K562 (cell line): Measurements from ENCODE around the gene CLIC3. TPM values are rescaled to one million over a fixed set of nuclear protein-coding genes. Genes with fewer than 3 reads are reported as not detected.
A peak's percentile ranks its signal among the peaks of the same experiment; 100 is the strongest.

Experiments
- ATAC-seq: fragments of 200-7000 bp; cut with Tn5 transposase; 3 replicates; pipeline ENCODE4 v1.9.1; 2020; ENCODE audit warnings: moderate library complexity
- BruUV-seq: library from RNA; stranded (reverse); fragments of 400-500 nt; replicated peaks from 2 replicates; lab custom pipeline; 2021; lab: Mats Ljungman, UMichigan
- CTCF ChIA-PET: fragments of 300-600 bp; formaldehyde crosslinking; extraction: SDS; loops from one replicate; lab custom pipeline; 2021; ENCODE audit warnings: low intra/inter-chr PET ratio; lab: Yijun Ruan, JAX
- POLR2A ChIA-PET: fragments of 300-600, 350-650 bp; sonication (Branson Sonifier 250); formaldehyde crosslinking; extraction: SDS; loops from one replicate; lab custom pipeline; 2021; ENCODE audit warnings: antibody characterized with exemption, inconsistent platforms; lab: Yijun Ruan, JAX
- DNase-seq, 4 experiments: peaks; one replicate each; pipeline versions ENCODE4 v3.0.0 to v3.0.0-alpha.2; 2011 to 2018; ENCODE audit warnings: low spot score in 3 of 4, mixed read lengths in 3 of 4; ENCODE audit errors: extremely low read depth in 1 of 4
- FAIRE-seq: peaks from 2 replicates; lab custom pipeline; 2011; peaks lifted over from hg19 to GRCh38; lab: Jason Lieb, UNC
- H2AFZ ChIP-seq: 2 replicates; pipeline ENCODE4 v1.6.0; 2011; ENCODE audit warnings: low read depth, low read length, control low read depth, inconsistent platforms
- H3K27ac ChIP-seq: fragments of 200-600 bp; 3 replicates; pipeline ENCODE4 v1.8.0; 2011; ENCODE audit warnings: low read depth, mild to moderate bottlenecking, control low read depth, inconsistent platforms, low read length, moderate library complexity, mixed read lengths; ENCODE audit errors: extremely low read depth
- H3K27me3 ChIP-seq, 2 experiments: fragments of 300-600 bp in 1 of 2; 2 replicates in 1 of 2; 3 replicates in 1 of 2; pipeline versions ENCODE4 v1.6.0 to v1.8.0; 2011; ENCODE audit warnings: inconsistent platforms in 2 of 2, low read length in 2 of 2, mild to moderate bottlenecking in 1 of 2, mixed read lengths in 1 of 2, moderate library complexity in 1 of 2; ENCODE audit not compliant: control insufficient read depth in 2 of 2, insufficient read depth in 2 of 2
- H3K36me3 ChIP-seq: fragments of 300-600 bp; 3 replicates; pipeline ENCODE4 v1.8.0; 2011; ENCODE audit warnings: mild to moderate bottlenecking, low read length, inconsistent platforms; ENCODE audit not compliant: control insufficient read depth, insufficient read depth
- H3K4me1 ChIP-seq, 2 experiments: fragments of 200-600 bp in 1 of 2; replicated peaks in 1 of 2; 2 replicates in 1 of 2; 3 replicates in 1 of 2; pipeline versions ENCODE4 v1.5.1 to v1.8.0; 2011; ENCODE audit warnings: inconsistent platforms in 2 of 2, low read length in 2 of 2, mild to moderate bottlenecking in 1 of 2, mixed read lengths in 1 of 2, moderate library complexity in 1 of 2; ENCODE audit not compliant: control insufficient read depth in 2 of 2, insufficient read depth in 2 of 2
- H3K4me2 ChIP-seq: 2 replicates; pipeline ENCODE4 v1.6.1; 2011; ENCODE audit warnings: low read length, control low read depth, inconsistent platforms, mixed read lengths; ENCODE audit not compliant: insufficient read depth
- H3K4me3 ChIP-seq: fragments of 200-600 bp; sonication (generic), shearing (Covaris generic); 2 replicates; pipeline ENCODE4 v1.5.1; 2016; ENCODE audit warnings: control low read depth, inconsistent platforms
- H3K79me2 ChIP-seq: fragments of 200-600 bp; 3 replicates; pipeline ENCODE4 v1.8.0; 2011; ENCODE audit warnings: low read length, inconsistent platforms; ENCODE audit not compliant: control insufficient read depth, insufficient read depth
- H3K9ac ChIP-seq, 2 experiments: 2 replicates each; pipeline versions ENCODE4 v1.6.0 to v1.6.1; 2011; ENCODE audit warnings: low read depth in 2 of 2, low read length in 2 of 2, control low read depth in 1 of 2, inconsistent platforms in 1 of 2, mild to moderate bottlenecking in 1 of 2, mixed read lengths in 1 of 2; ENCODE audit not compliant: insufficient read depth in 1 of 2
- H3K9me1 ChIP-seq: one replicate; pipeline ENCODE4 v1.6.0; 2011; ENCODE audit warnings: inconsistent platforms, mild to moderate bottlenecking, low read length, moderate library complexity; ENCODE audit not compliant: control insufficient read depth, insufficient read depth
- H3K9me3 ChIP-seq: replicated peaks from 2 replicates; pipeline ENCODE4 v1.5.1; 2011; ENCODE audit warnings: low read depth, low read length, inconsistent platforms; ENCODE audit not compliant: control insufficient read depth, insufficient read depth
- H4K20me1 ChIP-seq: replicated peaks from 2 replicates; pipeline ENCODE4 v1.6.1; 2011; ENCODE audit warnings: low read length, inconsistent platforms, mixed read lengths; ENCODE audit not compliant: control insufficient read depth, insufficient read depth
- BDP1 ChIP-seq: IDR thresholded peaks from 3 replicates; pipeline ENCODE4 v1.6.1; 2011; ENCODE audit not compliant: insufficient read length, insufficient read depth
- CLOCK ChIP-seq: fragments of 250-450 bp; sonication (Bioruptor Pico); IDR thresholded peaks from 2 replicates; pipeline ENCODE4 v1.4.0; 2020; ENCODE audit warnings: mild to moderate bottlenecking, moderate library complexity, borderline replicate concordance
- LEF1 ChIP-seq: fragments of 450-650 bp; IDR thresholded peaks from 2 replicates; pipeline ENCODE4 v1.6.1; 2016; ENCODE audit warnings: mild to moderate bottlenecking
- MCM3 ChIP-seq: fragments of 450-650 bp; IDR thresholded peaks from 2 replicates; pipeline ENCODE4 v1.6.1; 2016
- NR2C1 ChIP-seq, 2 experiments: fragments of 450-650 bp; IDR thresholded peaks; 2 replicates each; pipeline ENCODE4 v1.6.1; 2017; ENCODE audit warnings: mild to moderate bottlenecking in 2 of 2, antibody characterized with exemption in 1 of 2, inconsistent platforms in 1 of 2, missing compliant biosample characterization in 1 of 2, missing genetic modification characterization in 1 of 2
- SAFB2 ChIP-seq: fragments of 200-400 bp; formaldehyde crosslinking; IDR thresholded peaks from 2 replicates; pipeline ENCODE4 v1.6.1; 2018; ENCODE audit warnings: borderline replicate concordance, low read length, low read depth, moderate library complexity; ENCODE audit not compliant: severe bottlenecking
- TCF7L2 ChIP-seq: fragments of 150-350 bp; IDR thresholded peaks from 2 replicates; pipeline ENCODE4 v1.6.1; 2016; ENCODE audit warnings: low read depth, mild to moderate bottlenecking, low read length, moderate library complexity
- TFAM ChIP-seq: fragments of 250-450 bp; sonication (Bioruptor Pico); conservative IDR thresholded peaks from 2 replicates; pipeline ENCODE4 v1.5.0; 2021; ENCODE audit warnings: mild to moderate bottlenecking, moderate library complexity
- ZFP91 ChIP-seq: sonication (generic); formaldehyde crosslinking; IDR thresholded peaks from 2 replicates; pipeline ENCODE4 v1.8.0; 2022; ENCODE audit warnings: mild to moderate bottlenecking, missing genetic modification reagents
- ZSCAN29 ChIP-seq: fragments of 450-650 bp; IDR thresholded peaks from 2 replicates; pipeline ENCODE4 v1.6.1; 2017
- WGBS: fragments of 100-300 bp; shearing (Covaris generic); methylation state at CpG from one replicate; pipeline ENCODE4 v1.1.6; 2016; ENCODE audit warnings: low coverage, mixed read lengths; ENCODE audit not compliant: insufficient coverage; ENCODE audit errors: missing lambda C conversion rate; 5-methylcytosine and 5-hydroxymethylcytosine counted together
- in situ Hi-C: fragments of 300-500 bp; cut with MboI; formaldehyde crosslinking; loops from 4 replicates; pipeline ENCODE4 v1.15.0; 2018; ENCODE audit warnings: inconsistent platforms, mixed read lengths
- intact Hi-C: fragments of 100-400 bp; cut with micrococcal nuclease; formaldehyde crosslinking; loops from 2 replicates; pipeline ENCODE4 v1.14.2; 2022
- polyA plus RNA-seq, 8 experiments: library from polyadenylated mRNA; depleted of rRNA in 4 of 8; stranded (reverse) in 5 of 8; unstranded in 3 of 8; fragments of >200 nt; fragmentation: Nextera tagmentation in 2 of 8; fragmentation: Illumina TruSeq in 1 of 8; extraction: Ambion mirVana in 2 of 8; extraction: Trizol in 1 of 8; gene quantifications; 2 replicates each; pipeline versions ENCODE4 v1.2.1 to v1.2.3, GENCODE V29; 2011 to 2014; ENCODE audit warnings: inconsistent platforms in 1 of 8, missing spikeins in 1 of 8
- total RNA-seq, 7 experiments: library from RNA; depleted of rRNA in 6 of 7; stranded (reverse); fragments of >200 nt in 6 of 7; fragmentation: Illumina TruSeq in 2 of 7; extraction: Trizol in 2 of 7; gene quantifications; 2 replicates each; pipeline versions ENCODE4 v1.2.1 to v1.2.3, GENCODE V29; 2011 to 2021; ENCODE audit warnings: low replicate concordance in 1 of 7

The CLIC3 gene
- total and polyA plus RNA-seq, 9 of the 15 experiments (the other 6 are each of a cell fraction or from before 2014, with no cell fraction given) = 0.27 to 0.29 TPM; not detected in 7

DNA sequence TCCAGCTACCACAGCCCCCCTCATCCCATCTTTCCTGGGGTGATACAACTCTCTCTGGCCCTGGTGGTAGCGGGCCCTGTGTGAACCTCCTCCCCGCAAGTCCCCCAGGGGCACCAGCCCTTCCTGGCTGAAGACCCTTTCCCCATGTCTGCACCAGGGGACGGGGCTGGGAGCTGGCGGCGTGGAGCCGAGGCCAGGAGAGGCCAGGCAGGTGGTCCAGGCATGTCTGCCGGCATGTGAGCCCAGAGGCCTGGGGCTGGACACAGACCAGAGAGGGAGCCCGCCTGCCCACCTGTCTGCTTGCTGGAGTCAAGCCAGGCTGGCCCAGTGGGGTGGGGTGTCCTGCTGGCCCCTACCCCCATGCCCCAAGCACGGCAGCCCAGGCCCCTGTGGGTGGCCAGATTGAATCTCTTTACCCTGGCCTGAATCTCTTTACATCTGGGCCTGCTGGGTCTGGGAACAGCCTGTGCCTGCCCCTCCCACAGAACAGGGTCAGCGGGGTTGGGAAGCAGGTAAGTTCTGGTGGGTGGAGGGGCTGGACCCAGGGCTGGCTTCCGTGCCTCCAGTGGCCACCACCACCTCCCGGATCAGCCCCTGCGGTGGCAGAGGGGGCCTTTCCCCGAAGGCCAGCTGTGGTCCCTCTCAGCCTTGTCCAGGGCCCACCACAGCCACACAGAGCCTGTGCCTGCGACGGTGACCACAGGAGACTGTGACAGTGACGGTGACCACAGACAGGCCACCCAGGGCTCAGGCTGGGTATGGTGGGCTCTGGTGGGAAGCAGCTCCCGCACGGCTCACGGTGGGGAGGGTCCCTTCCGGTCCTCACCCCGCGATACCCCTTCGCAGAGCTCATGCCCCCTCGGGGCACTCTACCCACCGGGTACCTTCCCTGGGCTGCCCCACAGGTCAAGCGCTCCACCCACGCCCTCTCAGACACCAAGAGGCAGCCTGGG is 37.2 kb downstream of the CLIC3 start:
- peaks cover 11 to 72% of the 10 kb centered on the region in 2 experiments; a peak in 4 of 5 replicates for H3K4me1 ChIP-seq
- WGBS = 52% methylated on average over 27 of the region's 28 CpGs
- ATAC-seq (no peak), FAIRE-seq (no peak), DNase-seq (no peak)
- H3K36me3 ChIP-seq = no peaks in the 10 kb centered on the region
- H4K20me1 ChIP-seq = 0 out of 2 replicates have a peak, but pooled peaks cover 4% of the 10 kb centered on the region
- CTCF ChIA-PET = no interaction called here
- H3K79me2 ChIP-seq = no peaks in the 10 kb centered on the region
- no peak overlapping the region for H3K27ac ChIP-seq
- TF ChIP-seq NR2C1 (IDR thresholded peaks at IDR 0.05) (no peak), NR2C1 (tag; IDR thresholded peaks at IDR 0.05) (no peak), BDP1 (no peak), ZFP91 (no peak), TFAM (CRISPR knock-in tag) (no peak), ZSCAN29 (no peak), MCM3 (no peak), LEF1 (no peak), TCF7L2 (no peak), CLOCK (no peak), SAFB2 (no peak)
- no peak overlapping the region for H3K4me2 ChIP-seq
- BruUV-seq = no TSS peak
- peaks cover 2 to 7% of the 10 kb centered on the region in 2 experiments; a peak in 3 of 5 replicates for H3K27me3 ChIP-seq
- no peaks in the 10 kb centered on the region for H3K9me1 ChIP-seq
- intact Hi-C loops = no loop called here
- in situ Hi-C loops = no loop called here
- H3K9me3 ChIP-seq = no peaks in the 10 kb centered on the region
- POLR2A ChIA-PET = interaction anchor here (0.6 to 0.8 kb wide), 2 partner anchors 11 to 24 kb away, joined by 3 to 7 read pairs; no protein-coding TSS in a partner anchor
- H3K9ac ChIP-seq = peak overlapping the region in 1 of 2 experiments; percentile 76; a peak in 2 of 4 replicates
- H2AFZ ChIP-seq = no peak overlapping the region
- no peak overlapping the region for H3K4me3 ChIP-seq
